HepG2 (cell line): ENCODE data around the gene MAPK12. TPM values are rescaled to one million over a fixed set of nuclear protein-coding genes. Genes with fewer than 3 reads are reported as not detected.

ENCODE experiments used
- ARNT ChIP-seq: fragments of 450-650 bp; IDR thresholded peaks from 2 replicates; pipeline ENCODE4 v1.6.1; 2017
- FOXA3 ChIP-seq: IDR thresholded peaks from 2 replicates; pipeline ENCODE4 v1.6.1; 2016; ENCODE audit warnings: missing genetic modification reagents, missing compliant biosample characterization
- HNRNPK ChIP-seq: fragments of 200-400 bp; formaldehyde crosslinking; IDR thresholded peaks from 2 replicates; pipeline ENCODE4 v1.6.1; 2018; ENCODE audit warnings: low read length, low read depth, moderate library complexity, mild to moderate bottlenecking; ENCODE audit not compliant: poor library complexity, severe bottlenecking
- IRF2 ChIP-seq: IDR thresholded peaks from 2 replicates; pipeline ENCODE4 v1.6.1; 2018; ENCODE audit warnings: missing genetic modification reagents, missing compliant biosample characterization
- KMT2B ChIP-seq: IDR thresholded peaks from 2 replicates; pipeline ENCODE4 v1.6.1; 2016; ENCODE audit warnings: missing genetic modification reagents, missing compliant biosample characterization
- MBD4 ChIP-seq: IDR thresholded peaks from 2 replicates; pipeline ENCODE4 v1.6.1; 2012; ENCODE audit warnings: low read length, inconsistent platforms, borderline replicate concordance
- NCOA2 ChIP-seq: sonication (generic); formaldehyde crosslinking; IDR thresholded peaks from 2 replicates; pipeline ENCODE4 v1.8.0; 2022; ENCODE audit warnings: inconsistent platforms
- NFYC ChIP-seq: IDR thresholded peaks from 2 replicates; pipeline ENCODE4 v1.6.1; 2016; ENCODE audit warnings: missing genetic modification reagents, missing compliant biosample characterization
- PCBP2 ChIP-seq: fragments of 200-400 bp; formaldehyde crosslinking; optimal IDR thresholded peaks from 2 replicates; pipeline ENCODE3; 2018; ENCODE audit warnings: low read length, low read depth; ENCODE audit not compliant: poor library complexity, severe bottlenecking
- PHF5A ChIP-seq: IDR thresholded peaks from one replicate; pipeline ENCODE4 v1.6.1; 2018; ENCODE audit warnings: low read depth, missing genetic modification reagents; ENCODE audit not compliant: unreplicated experiment
- PPARG ChIP-seq: conservative IDR thresholded peaks from 2 replicates; pipeline ENCODE4 v1.6.1; 2016; ENCODE audit warnings: missing biosample characterization, missing genetic modification reagents
- RFX3 ChIP-seq: IDR thresholded peaks from 2 replicates; pipeline ENCODE4 v1.6.1; 2016; ENCODE audit warnings: missing biosample characterization, missing genetic modification reagents
- SMARCE1 ChIP-seq: fragments of 450-650 bp; IDR thresholded peaks from 2 replicates; pipeline ENCODE4 v1.6.1; 2017; ENCODE audit warnings: borderline replicate concordance
- SRF ChIP-seq: IDR thresholded peaks from 2 replicates; pipeline ENCODE4 v1.6.1; 2011; ENCODE audit warnings: mild to moderate bottlenecking, low read depth, low read length, moderate library complexity
- TBP ChIP-seq: sonication (generic); formaldehyde crosslinking; IDR thresholded peaks from 2 replicates; pipeline ENCODE4 v1.5.0; 2020; ENCODE audit warnings: missing genetic modification reagents
- ZBTB7B ChIP-seq: sonication (generic); formaldehyde crosslinking; IDR thresholded peaks from 2 replicates; pipeline ENCODE4 v1.4.0; 2020; ENCODE audit warnings: missing genetic modification reagents
- ZNF232 ChIP-seq: sonication (generic); formaldehyde crosslinking; IDR thresholded peaks from 2 replicates; pipeline ENCODE4 v1.4.0; 2020; ENCODE audit warnings: missing genetic modification reagents, borderline replicate concordance
- ZNF383 ChIP-seq: sonication (generic); formaldehyde crosslinking; IDR thresholded peaks from 2 replicates; pipeline ENCODE4 v1.4.0; 2020; ENCODE audit warnings: missing genetic modification reagents, mild to moderate bottlenecking, borderline replicate concordance
- ZNF446 ChIP-seq: sonication (generic); formaldehyde crosslinking; IDR thresholded peaks from 2 replicates; pipeline ENCODE4 v1.5.0; 2020; ENCODE audit warnings: mild to moderate bottlenecking, missing genetic modification reagents
- ZNF570 ChIP-seq: sonication (generic); formaldehyde crosslinking; IDR thresholded peaks from 2 replicates; pipeline ENCODE4 v1.4.0; 2020; ENCODE audit warnings: mild to moderate bottlenecking, missing genetic modification reagents, borderline replicate concordance
- ZNF670 ChIP-seq: sonication (generic); formaldehyde crosslinking; IDR thresholded peaks from 2 replicates; pipeline ENCODE4 v1.8.0; 2022; ENCODE audit warnings: mild to moderate bottlenecking, missing genetic modification reagents, borderline replicate concordance
- ZNF678 ChIP-seq: sonication (generic); formaldehyde crosslinking; IDR thresholded peaks from 2 replicates; pipeline ENCODE4 v1.4.0; 2020; ENCODE audit warnings: mild to moderate bottlenecking, missing genetic modification reagents
- ZNF780A ChIP-seq: sonication (generic); formaldehyde crosslinking; IDR thresholded peaks from 2 replicates; pipeline ENCODE4 v1.8.0; 2022; ENCODE audit warnings: mild to moderate bottlenecking, missing genetic modification reagents, moderate library complexity
- ZZZ3 ChIP-seq: sonication (generic); formaldehyde crosslinking; IDR thresholded peaks from 2 replicates; pipeline ENCODE4 v1.4.0; 2020; ENCODE audit warnings: missing genetic modification reagents, mild to moderate bottlenecking, borderline replicate concordance
- polyA plus RNA-seq, 8 experiments: library from polyadenylated mRNA; depleted of rRNA in 3 of 8; stranded (reverse) in 7 of 8; unstranded in 1 of 8; fragments of >200 nt; fragmentation: Illumina TruSeq in 4 of 8; extraction: Trizol in 4 of 8; gene quantifications; 2 replicates each; pipeline versions ENCODE4 v1.2.1 to v1.2.3, GENCODE V29; 2011 to 2016; ENCODE audit warnings: low read depth in 4 of 8, missing spikeins in 1 of 8, mixed read lengths in 1 of 8; ENCODE audit not compliant: insufficient read depth in 1 of 8
- total RNA-seq, 5 experiments: library from RNA; depleted of rRNA; stranded (reverse); fragments of >200 nt; fragmentation: Illumina TruSeq; extraction: Trizol; gene quantifications; 2 replicates each; pipeline ENCODE4 v1.2.3, GENCODE V29; 2016; ENCODE audit warnings: low read depth in 1 of 5
- TF ChIP-seq, protein P1 (sequence below): sonication (generic); formaldehyde crosslinking; IDR thresholded peaks from 2 replicates; pipeline ENCODE4 v1.5.0; 2020; ENCODE audit warnings: mild to moderate bottlenecking, missing genetic modification reagents
- TF ChIP-seq, protein P2 (sequence below): sonication (generic); formaldehyde crosslinking; IDR thresholded peaks from 2 replicates; pipeline ENCODE4 v1.5.0; 2020; ENCODE audit warnings: missing genetic modification reagents, mild to moderate bottlenecking, borderline replicate concordance
- TF ChIP-seq, protein P3 (sequence below): IDR thresholded peaks from 2 replicates; pipeline ENCODE4 v1.6.1; 2016; ENCODE audit warnings: low read depth, control low read depth

Gene MAPK12
- total and polyA plus RNA-seq, 2 of the 13 experiments (the other 11 are each of a cell fraction or from before 2014, with no cell fraction given): 22.2 to 23.3 TPM

DNA sequence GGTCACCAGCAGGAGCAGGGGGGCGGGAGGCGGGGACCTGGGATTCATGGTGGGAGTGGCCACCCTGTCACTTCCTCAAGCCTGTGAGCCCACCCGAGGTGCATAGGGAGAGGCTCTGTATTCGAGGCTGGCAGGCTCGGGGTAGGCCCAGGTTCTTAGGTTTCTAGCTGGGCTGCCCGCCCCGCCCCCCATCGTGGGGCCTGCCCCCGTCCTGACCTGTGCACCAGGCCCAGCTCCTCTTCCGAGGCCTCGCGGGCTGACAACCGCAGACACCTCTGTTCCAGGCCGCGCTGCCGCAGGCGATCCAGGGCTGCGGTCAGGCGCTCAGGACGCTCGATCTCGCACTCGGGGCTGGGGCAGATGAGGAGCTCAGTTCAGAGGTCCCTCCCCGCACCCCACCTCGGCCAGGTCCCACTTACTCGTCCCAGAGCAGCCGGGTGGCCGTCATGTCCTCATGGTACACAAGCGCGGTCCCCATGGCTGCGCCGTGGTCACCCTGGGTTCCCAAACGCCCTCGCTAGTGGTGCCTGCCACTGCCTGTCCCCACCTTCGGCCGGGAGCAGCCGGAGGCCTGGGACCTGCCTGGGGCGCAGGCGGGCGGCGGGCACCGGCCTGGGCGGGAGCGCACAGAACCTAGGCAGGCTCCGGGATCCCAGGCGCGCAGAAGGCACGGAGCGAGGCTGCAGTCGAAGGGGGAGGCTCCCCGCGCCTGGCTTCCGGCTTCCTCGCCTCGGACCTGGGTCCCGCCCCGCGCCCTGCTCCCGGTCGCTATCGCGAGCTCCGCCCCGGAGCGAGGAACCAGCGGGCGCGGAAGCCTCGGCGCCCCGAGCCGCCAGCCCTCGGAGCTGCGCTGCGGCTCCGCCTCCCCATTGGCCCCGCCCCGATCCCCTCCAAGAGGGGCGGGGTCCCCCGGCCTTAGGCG, 10.7 kb downstream of the MAPK12 start, which contains the start of gene HDAC10 (continued):
- TF ChIP-seq PPARG (no peak), ZNF678 (0 out of 2 replicates have a peak, but pooled peaks have one; percentile 36), FOXA3 (CRISPR knock-in tag) (no peak), SMARCE1 (no peak), ZNF232 (no peak), ZNF446 (CRISPR knock-in tag) (no peak), IRF2 (no peak), KMT2B (CRISPR knock-in tag) (no peak), RFX3 (CRISPR knock-in tag) (no peak), NFYC (no peak), ZNF570 (CRISPR knock-in tag) (no peak), HNRNPK (no peak), ZZZ3 (CRISPR knock-in tag) (peak; percentile 21; the same call in 1 of the 2 replicates), ZBTB7B (CRISPR knock-in tag) (no peak), ARNT (no peak), ZNF780A (CRISPR knock-in tag) (no peak), PHF5A (CRISPR knock-in tag) (no peak), MBD4 (no peak), TBP (CRISPR knock-in tag) (no peak), ZNF670 (CRISPR knock-in tag) (no peak), NCOA2 (no peak), SRF (no peak), ZNF383 (no peak), PCBP2 (no peak)
- TF ChIP-seq, protein P1, sequence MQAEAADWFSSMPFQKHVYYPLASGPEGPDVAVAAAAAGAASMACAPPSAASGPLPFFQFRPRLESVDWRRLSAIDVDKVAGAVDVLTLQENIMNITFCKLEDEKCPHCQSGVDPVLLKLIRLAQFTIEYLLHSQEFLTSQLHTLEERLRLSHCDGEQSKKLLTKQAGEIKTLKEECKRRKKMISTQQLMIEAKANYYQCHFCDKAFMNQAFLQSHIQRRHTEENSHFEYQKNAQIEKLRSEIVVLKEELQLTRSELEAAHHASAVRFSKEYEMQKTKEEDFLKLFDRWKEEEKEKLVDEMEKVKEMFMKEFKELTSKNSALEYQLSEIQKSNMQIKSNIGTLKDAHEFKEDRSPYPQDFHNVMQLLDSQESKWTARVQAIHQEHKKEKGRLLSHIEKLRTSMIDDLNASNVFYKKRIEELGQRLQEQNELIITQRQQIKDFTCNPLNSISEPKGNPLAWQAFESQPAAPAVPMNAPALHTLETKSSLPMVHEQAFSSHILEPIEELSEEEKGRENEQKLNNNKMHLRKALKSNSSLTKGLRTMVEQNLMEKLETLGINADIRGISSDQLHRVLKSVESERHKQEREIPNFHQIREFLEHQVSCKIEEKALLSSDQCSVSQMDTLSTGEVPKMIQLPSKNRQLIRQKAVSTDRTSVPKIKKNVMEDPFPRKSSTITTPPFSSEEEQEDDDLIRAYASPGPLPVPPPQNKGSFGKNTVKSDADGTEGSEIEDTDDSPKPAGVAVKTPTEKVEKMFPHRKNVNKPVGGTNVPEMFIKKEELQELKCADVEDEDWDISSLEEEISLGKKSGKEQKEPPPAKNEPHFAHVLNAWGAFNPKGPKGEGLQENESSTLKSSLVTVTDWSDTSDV (CRISPR knock-in tag): peak; percentile 97
- TF ChIP-seq, protein P2, sequence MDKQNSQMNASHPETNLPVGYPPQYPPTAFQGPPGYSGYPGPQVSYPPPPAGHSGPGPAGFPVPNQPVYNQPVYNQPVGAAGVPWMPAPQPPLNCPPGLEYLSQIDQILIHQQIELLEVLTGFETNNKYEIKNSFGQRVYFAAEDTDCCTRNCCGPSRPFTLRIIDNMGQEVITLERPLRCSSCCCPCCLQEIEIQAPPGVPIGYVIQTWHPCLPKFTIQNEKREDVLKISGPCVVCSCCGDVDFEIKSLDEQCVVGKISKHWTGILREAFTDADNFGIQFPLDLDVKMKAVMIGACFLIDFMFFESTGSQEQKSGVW (CRISPR knock-in tag): no peak
- TF ChIP-seq, protein P3, sequence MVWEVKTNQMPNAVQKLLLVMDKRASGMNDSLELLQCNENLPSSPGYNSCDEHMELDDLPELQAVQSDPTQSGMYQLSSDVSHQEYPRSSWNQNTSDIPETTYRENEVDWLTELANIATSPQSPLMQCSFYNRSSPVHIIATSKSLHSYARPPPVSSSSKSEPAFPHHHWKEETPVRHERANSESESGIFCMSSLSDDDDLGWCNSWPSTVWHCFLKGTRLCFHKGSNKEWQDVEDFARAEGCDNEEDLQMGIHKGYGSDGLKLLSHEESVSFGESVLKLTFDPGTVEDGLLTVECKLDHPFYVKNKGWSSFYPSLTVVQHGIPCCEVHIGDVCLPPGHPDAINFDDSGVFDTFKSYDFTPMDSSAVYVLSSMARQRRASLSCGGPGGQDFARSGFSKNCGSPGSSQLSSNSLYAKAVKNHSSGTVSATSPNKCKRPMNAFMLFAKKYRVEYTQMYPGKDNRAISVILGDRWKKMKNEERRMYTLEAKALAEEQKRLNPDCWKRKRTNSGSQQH (CRISPR knock-in tag): 0 out of 2 replicates have a peak, but pooled peaks have one; percentile 71
